ENCODE measurements around the gene RASAL2.

- TF ChIP-seq CTCF (conservative IDR thresholded peaks at IDR 0.05 in 1 of 2, IDR thresholded peaks at IDR 0.05 in 1 of 2; ENCODE audit: extremely low read depth in 1 of 2, insufficient read depth in 1 of 2, low read depth in 1 of 2, low read length in 2 of 2), result no peak
- no peak for TF ChIP-seq EZH2 (IDR thresholded peaks at IDR 0.05; ENCODE audit: borderline replicate concordance, low read length)
Observed at GRCh38 chr1:178531887-178532286, 438.0 kb downstream of the RASAL2 start.

All from mammary epithelial cell (primary cell).